ENCODE measurements around the gene GNRHR. TPM values are rescaled to one million over a fixed set of nuclear protein-coding genes. Genes with fewer than 3 reads are reported as not detected.
"Not testable (repeated sequence)": the region's sequence is repeated elsewhere in the genome, so short reads cannot be mapped to it uniquely, and the experiment has no call there.

GNRHR gene
- total RNA-seq: not detected in 2 replicates

- DNase-seq (ENCODE audit: low read depth): no peak
Measured at GRCh38 chr4:67754288-67754687, at the start of gene GNRHR. GNRHR (minus strand) TSS chr4:67754388; CDS start chr4:67754335, 53 bp downstream.

- DNase-seq (ENCODE audit: low read depth): no peak
Measured at GRCh38 chr4:67796810-67797209, 42.6 kb upstream of the GNRHR start.

GRCh38 chr4:67790721-67791120 lies 36.5 kb upstream of the GNRHR start:
- no peak for DNase-seq (ENCODE audit: low read depth)

GRCh38 chr4:67787311-67787710 lies 33.1 kb upstream of the GNRHR start:
- no peak for DNase-seq (ENCODE audit: low read depth)

GRCh38 chr4:67785528-67785927 lies 31.3 kb upstream of the GNRHR start:
- no peak for DNase-seq (ENCODE audit: low read depth)

GRCh38 chr4:67779631-67780030 lies 25.4 kb upstream of the GNRHR start:
- DNase-seq (ENCODE audit: low read depth): peak; percentile 32

GRCh38 chr4:67776746-67777145 lies 22.6 kb upstream of the GNRHR start:
- DNase-seq (ENCODE audit: low read depth): no peak

GRCh38 chr4:67770422-67770821 lies 16.2 kb upstream of the GNRHR start:
- no peak for DNase-seq (ENCODE audit: low read depth)

- no peak for DNase-seq (ENCODE audit: low read depth)
Measured at GRCh38 chr4:67765928-67766327, 11.7 kb upstream of the GNRHR start.

GRCh38 chr4:67765401-67765800 lies 11.2 kb upstream of the GNRHR start:
- no peak for DNase-seq (ENCODE audit: low read depth)

GRCh38 chr4:67764183-67764582 lies 10.0 kb upstream of the GNRHR start:
- DNase-seq (ENCODE audit: low read depth): no peak

GRCh38 chr4:67762086-67762485 lies 7.9 kb upstream of the GNRHR start:
- peak; percentile 15 for DNase-seq (ENCODE audit: low read depth)

GRCh38 chr4:67756991-67757390 lies 2.8 kb upstream of the GNRHR start:
- not testable (repeated sequence) for DNase-seq (ENCODE audit: low read depth)

GRCh38 chr4:67755974-67756373 lies 1.8 kb upstream of the GNRHR start:
- DNase-seq (ENCODE audit: low read depth): no peak

- DNase-seq (ENCODE audit: low read depth): peak; percentile 27
Measured at GRCh38 chr4:67751260-67751659, 2.9 kb downstream of the GNRHR start.

- no peak for DNase-seq (ENCODE audit: low read depth)
Measured at GRCh38 chr4:67750691-67751090, 3.5 kb downstream of the GNRHR start.

GRCh38 chr4:67749286-67749685 lies 4.9 kb downstream of the GNRHR start:
- no peak for DNase-seq (ENCODE audit: low read depth)

- peak; percentile 51 for DNase-seq (ENCODE audit: low read depth)
Measured at GRCh38 chr4:67746797-67747495, 7.2 kb downstream of the GNRHR start.

- DNase-seq (ENCODE audit: low read depth): no peak
Measured at GRCh38 chr4:67744561-67745283, 9.5 kb downstream of the GNRHR start.

GRCh38 chr4:67743194-67743593 lies 11.0 kb downstream of the GNRHR start:
- no peak for DNase-seq (ENCODE audit: low read depth)

GRCh38 chr4:67736262-67736661 lies 17.9 kb downstream of the GNRHR start:
- no peak for DNase-seq (ENCODE audit: low read depth)

- DNase-seq (ENCODE audit: low read depth): no peak
Measured at GRCh38 chr4:67735325-67735724, 18.9 kb downstream of the GNRHR start.

- DNase-seq (ENCODE audit: low read depth): not testable (repeated sequence)
Measured at GRCh38 chr4:67730511-67730910, 23.7 kb downstream of the GNRHR start.
